Measurements from ENCODE around the gene TMEM114.

Gene TMEM114

DNA sequence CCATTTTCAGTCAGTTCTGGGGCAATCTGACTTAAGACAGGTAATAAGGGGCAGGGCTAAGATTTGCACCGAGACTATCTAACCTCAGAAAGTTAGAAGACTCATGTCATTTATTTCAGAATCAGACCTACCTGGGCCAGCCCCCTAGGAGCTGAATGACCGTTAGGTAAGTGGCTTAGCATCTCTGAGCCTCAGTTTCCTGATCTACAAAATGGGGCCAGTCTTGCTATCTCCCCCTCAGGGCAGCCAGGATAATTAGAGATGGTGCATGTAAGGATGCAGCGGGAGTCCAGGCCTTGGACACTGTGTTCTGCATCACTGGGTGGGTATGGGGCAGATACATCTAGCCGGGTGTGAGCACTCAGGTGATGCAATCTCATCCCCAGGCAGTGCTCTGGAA is 20.8 kb upstream of the TMEM114 start:
- no peak for DNase-seq (ENCODE audit: low spot score)

DNA sequence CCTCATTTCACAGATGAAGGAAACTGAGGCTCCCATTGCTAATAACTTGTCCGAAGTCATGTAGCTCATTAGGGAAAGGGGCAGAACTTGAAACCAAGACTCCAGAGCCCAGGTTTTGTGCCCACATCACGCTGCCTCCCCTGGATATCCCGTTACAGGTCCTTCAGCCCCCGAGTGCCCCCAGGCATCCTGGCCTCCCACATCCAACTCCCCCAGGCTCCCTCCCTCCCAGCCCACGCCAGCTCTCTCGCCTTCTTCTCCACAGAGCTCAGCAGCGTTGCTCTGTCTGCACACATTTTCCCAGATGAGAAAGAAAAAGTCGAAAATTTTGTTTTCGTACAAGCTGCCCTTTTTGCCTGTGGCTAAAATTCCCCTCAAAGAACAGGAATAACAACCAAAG is 16.9 kb upstream of the TMEM114 start:
- no peak for DNase-seq (ENCODE audit: low spot score)

DNA sequence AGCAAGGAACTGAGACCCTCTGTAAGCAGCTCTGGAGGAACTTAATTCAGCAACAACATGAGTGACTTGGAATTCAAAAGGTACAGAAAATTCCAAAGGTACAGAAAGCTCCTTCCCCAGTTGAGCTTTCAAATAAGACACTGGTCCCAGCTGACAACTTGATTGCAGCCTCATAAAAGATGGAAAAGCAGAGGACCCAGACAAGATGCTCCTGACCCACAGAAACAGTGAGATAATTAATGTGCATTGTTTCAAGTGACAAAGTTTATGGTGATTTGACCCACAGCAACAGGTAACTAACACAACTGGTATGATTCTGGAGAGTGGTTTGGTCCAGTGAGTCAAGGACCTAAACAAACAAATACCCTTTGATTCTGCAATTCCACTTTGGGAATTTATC is 15.2 kb upstream of the TMEM114 start:
- no peak for DNase-seq (ENCODE audit: low spot score)

DNA sequence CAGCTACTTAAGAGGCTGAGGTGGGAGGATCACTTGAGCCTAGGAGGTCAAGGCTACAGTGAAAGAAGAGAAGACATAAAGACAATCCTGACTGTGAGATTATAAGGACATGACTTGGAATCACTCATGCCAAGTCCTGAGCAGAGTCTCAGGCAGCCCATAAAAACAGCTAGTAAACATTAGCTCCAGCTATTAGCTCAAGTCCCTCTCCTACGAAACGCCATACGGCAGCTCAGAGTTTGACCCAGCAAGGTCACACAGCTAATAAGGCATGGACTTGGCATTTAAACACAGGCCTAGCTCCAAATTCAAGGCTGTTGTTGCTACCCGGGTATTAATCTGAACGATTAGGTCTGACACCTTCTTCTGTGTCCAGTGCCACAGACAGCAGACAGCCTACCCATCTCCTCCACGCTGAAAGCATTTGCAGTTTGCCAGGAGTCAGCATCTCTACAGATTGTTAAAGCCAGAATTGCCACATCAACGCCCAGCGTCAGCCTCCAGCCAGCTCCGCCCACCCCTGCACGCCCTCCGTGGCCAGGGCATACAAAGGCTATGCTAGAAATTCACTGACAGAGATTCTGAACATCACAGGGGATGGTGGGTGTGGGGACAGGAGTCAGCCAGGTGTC is 9.9 kb upstream of the TMEM114 start:
- no peak for DNase-seq (ENCODE audit: low spot score)

DNA sequence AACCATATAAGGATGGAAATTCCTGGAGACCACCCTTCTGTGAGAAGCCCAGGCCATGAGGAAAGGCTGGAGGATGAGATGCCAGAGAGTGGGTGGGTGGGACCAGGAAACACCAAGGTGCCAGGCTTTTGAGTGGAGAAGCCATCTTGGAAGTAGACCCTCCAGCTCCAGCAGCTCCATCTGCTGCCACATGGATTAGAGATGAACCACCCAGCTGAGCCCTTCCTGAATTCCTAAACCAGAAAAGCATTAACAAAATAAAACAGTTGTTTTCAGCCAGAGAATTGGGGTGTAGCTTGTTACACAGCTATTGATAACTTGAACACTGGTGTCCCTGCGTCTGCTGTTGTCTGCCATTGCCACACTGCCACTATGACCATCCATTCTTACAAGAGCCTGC is 6.3 kb upstream of the TMEM114 start:
- DNase-seq (ENCODE audit: low spot score) = no peak

DNA sequence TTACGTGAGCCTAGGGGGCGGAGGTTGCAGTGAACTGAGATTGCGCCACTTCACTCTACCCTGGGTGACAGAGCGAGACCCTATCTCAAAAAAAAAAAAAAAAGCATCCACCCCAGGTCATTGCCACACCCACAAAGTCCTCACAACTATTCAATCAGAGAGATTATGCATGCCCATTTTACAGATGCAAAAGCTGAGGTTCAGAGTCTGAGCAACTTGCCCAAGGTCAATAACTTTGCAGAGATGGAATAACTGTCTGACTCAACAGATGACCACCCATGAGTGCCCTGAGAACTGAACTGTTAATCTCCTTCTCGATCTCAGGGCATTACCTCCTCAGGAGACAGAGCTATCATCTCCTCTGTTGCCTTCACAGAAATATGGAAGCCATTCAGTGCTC is 5.5 kb upstream of the TMEM114 start:
- DNase-seq (ENCODE audit: low spot score) = no peak

DNA sequence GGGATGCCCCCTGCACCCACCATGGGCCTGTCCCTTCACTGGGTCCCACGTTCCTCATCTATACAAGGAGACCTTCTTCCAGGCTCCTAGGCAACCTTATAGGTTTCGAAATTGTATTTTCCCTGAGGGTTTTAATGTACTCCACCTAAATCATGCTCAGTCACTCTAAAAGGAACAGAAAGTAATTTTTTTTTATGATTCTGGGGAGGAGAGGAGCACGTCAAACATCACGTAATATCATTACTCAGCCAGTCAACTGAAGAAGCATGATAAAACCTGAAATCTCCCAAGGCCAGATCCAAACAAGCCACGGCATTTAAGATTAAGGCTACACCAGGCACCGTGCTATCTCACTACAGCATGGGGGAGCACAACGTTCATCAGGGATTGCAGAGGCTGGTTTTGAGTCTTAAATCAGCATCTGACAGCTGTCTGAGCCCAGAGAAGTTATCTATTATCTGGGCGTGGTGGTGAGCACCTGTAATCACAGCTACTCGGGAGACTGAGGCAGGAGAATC is 3.9 kb upstream of the TMEM114 start:
- no peak for DNase-seq (ENCODE audit: low spot score)

DNA sequence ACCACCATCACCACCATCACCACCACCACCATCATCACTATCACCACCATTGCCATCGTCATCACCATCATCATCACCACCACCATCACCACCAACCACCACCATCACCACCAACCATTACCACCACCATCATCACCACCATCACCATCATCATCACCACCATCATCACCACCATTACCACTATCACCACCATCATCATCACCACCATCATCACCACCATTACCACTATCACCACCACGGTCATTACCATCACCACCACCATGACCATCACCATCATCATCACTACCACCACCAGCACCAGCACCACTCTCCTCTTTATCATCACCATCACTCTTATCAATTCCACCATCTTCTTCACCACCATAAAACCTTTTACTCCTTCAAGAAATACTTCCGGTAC is 1.1 kb upstream of the TMEM114 start:
- DNase-seq (ENCODE audit: low spot score) = no peak

DNA sequence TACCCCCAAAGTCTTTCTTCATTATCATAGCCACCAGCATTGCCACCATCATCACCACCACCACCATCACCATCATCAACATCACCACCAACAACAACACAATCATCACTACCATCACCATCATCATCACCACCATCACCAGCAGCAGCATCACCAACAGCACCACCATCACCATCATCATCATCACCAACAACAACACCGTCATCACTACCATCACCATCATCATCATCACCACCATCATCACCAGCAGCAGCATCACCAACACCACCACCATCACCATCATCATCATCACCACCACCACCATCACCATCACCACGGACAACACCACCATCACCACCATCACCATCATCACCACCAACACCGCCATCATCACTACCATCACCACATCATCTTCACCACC is 500 bp upstream of the TMEM114 start:
- DNase-seq (ENCODE audit: low spot score) = no peak

DNA sequence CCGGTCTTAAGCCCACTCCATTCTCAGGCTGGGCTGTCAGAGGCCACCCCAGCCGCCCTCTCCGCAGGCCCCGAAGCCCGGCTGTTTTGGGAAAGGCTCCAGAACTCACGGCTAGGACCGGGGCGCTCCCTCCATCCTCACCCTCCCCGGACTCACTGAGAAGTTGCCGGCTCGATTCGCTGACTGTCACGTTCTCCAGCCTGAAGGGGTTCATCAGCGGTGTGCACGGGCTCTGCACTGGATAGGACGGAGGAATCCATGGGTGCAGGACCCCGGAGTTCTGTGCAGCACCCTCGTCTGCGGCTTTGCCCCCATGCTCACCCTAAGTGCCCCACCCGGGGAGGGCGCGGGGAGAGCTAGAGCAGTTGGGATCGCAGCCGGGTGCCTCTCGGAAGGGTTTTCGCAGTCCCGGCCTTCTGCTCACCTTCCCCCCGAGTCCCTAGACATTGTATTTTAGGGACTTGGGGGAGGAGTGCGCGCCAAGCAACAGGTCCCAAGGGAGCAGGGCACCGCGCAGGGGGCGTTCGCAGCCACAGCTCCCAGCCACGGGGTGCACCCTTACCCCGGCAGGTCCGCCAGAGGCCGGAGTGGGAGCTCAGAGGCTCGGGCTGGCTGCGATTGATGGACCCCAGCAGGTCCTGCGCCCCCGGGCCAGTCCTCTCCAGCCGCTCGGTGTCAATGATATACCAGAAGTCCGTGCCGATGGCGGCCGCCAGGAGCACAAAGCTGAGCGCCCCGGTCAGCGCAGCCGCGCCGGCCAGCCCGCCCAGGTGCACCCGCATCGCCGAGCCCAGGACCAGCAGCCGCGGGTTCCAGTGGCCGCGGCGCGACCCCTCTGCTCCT is 1.0 kb downstream of the TMEM114 start:
- no peak for DNase-seq (ENCODE audit: low spot score)

DNA sequence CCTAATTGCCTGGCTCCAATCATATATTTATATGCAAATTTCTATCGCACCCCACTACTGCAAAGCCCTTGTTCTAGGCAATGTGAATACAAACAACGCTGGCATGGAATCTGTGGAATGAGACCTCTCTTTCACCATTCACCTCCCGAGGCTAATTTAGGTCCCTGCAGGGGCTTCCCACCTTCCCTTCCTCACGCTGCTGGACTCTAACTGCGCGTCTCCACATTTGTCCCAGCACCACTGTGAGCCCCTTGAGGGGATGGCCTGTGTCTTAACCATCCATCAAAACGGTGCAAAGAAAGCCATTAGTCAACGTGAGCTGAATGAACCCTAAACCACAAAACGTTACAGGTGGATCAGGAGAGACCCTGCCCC is 1.6 kb downstream of the TMEM114 start:
- no peak for DNase-seq (ENCODE audit: low spot score)

DNA sequence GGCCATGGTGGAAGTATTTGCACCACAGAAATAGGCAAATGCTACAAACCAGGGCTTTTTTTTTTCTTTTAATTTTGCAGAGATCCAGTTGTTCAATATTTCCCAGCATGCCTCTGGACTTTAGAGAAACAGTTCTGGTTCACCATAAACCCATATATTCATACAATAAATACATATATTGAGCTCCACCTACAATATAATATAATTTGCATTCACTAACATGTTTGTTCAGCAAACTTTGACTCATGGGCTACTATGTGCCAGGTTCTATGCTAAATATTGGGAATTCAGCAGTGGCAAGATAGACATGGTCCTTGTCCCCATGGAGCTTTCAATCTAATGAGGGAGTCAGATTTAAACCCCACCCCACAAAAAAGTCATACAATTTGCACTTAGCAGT is 3.2 kb downstream of the TMEM114 start:
- no peak for DNase-seq (ENCODE audit: low spot score)

DNA sequence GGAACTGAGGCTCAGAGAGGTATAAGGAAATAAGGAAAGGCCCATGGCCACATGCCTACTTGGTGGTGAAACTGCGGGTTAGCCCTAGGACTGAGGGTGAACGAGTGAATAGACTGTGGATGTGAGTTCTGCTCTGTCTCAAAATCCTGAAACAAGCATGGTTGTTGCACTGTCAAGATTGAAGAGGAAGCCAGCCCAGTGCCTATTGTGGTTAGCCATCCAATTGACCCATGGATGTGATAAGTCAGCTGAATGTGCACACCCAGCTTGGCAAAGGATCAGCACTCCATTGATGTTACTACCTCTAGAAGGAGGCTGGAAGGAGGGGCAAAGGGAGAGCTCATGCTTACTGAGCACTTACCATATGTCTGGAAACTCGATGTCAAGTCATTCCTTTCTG is 4.5 kb downstream of the TMEM114 start:
- no peak for DNase-seq (ENCODE audit: low spot score)

DNA sequence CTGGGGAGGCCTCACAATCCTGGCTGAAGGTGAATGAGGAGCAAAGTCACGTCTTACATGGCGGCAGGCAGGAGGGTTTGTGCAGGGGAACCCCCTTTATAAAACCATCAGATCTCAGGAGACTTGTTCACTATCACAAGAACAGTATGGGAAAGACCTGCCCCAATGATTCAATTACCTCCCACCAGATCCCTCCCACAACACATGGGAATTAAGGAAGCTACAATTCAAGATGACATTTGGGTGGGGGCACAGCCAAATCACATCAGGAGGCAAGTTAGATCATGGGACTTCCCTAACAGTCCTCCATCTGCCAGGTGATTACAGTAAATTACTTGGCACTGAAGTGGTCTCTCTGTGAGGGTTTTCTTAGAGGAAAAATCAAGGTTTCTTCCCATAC is 5.3 kb downstream of the TMEM114 start:
- no peak for DNase-seq (ENCODE audit: low spot score)

DNA sequence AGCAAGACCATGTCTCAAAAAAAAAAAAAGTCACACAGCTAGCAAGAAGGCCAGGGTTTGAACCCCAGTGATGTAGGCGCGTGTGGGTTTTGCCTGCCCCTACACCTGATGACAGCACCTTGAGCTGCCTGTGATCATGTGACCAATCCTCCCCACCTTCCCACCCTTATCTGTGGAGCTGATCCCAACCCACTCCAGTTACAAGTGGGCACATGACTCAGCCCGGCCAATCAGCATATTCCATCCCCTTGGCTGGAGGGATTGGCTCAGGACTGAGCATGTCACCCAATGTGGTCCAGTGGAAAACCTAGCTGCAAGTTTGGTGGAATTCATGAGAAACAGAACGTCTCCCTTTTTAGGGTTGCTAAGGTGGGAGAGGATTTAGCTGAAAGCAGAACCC is 6.6 kb downstream of the TMEM114 start:
- no peak for DNase-seq (ENCODE audit: low spot score)

DNA sequence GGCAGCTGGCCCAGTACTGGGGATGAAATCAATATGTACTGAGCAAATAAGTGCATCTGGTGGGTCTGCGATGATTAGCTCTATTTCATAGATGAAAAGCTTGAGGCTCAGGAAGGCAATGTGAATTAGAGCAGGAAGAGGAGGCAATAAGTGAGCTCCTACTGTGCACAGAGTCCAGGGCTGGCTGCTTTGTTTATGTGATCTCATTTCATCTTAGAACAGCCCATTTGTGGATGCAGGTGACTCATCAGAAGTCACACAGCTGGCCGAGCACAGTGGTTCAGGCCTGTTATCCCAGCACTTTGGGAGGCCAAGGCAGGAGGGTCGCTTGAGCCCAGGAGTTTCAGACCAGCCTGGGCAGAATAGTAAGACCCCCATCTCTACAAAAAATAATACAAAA is 7.1 kb downstream of the TMEM114 start:
- no peak for DNase-seq (ENCODE audit: low spot score)

DNA sequence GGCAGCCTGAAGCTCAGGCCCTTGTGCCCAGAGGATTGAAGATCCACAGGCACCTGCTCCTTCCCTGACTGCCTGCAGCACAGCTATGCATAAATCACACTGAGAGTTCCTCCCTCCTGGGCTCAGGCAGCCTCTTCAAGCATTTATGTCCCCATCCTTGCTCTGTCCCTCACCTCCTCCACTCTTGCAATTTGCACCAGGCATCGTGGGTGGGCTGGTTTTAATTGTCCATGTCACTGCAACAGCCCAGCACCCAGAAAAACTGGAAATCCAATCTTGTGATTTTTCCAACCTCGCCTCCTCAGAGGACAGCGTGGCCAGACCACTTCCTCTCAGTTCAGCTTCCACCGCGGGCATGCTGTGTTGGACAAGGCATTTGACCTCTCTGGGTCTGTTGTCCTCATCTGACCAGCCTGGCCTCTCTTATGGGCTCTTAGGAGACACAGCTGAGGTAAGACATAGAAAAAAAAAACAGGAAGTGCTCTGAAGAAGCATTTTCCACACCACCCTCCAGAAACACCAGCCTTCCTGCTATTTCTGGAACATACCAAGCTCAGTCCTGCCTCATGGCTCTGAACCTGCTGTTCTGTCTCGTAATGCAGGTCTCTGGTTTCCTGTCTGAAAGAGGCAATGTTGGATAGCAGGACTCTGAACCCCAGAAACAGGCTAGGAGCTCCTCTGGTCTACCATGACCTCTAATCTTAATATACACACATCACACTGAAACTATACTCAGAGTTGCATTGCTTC is 8.3 kb downstream of the TMEM114 start:
- DNase-seq (ENCODE audit: low spot score) = no peak

DNA sequence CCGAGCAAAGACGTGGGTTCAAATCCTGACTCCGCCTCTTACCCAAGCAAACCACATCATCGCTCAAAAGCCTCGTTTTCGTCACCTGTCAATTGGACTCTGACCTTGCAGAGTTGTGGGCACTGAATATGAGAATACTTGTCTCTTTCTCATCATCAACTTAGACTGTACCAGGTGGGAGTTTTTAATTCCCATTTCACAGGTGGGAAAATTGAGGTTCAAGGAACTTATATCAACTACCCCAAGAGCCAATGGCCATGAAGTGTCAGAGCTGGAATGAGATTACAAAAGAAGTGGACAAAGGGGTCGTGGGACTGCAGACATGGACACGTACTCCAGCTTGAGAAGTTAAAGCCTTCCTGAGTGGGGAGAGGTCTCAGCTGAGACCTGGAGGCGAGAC is 10.8 kb downstream of the TMEM114 start:
- DNase-seq (ENCODE audit: low spot score) = no peak

DNA sequence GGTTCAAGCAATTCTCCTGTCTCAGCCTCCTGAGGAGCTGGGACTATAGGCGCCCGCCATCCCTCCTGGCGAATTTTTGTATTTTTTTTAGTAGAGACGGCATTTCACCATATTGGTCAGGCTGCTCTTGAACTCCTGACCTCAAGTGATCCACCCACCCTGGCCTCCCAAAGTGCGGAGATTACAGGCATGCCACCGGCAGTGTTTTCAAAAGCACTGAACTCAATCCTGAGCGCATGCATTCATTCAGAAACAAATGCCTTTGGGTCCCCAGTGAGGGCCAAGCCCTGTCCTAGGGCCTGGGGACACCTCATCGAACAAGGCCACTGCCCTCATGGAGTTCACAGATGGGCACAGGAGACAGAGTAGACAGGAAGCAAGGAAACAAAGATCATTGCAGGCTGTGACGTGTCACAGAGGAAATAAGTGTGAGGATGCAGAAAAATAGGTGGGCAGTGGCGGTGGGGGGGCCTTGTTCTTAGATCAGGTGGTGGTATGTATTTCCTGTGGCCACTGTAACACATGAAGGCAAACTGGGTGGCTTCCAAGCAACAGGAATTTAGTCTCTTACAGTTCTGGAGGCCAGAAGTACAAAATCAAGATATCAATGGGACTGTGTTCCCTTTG is 12.5 kb downstream of the TMEM114 start:
- DNase-seq (ENCODE audit: low spot score) = no peak

DNA sequence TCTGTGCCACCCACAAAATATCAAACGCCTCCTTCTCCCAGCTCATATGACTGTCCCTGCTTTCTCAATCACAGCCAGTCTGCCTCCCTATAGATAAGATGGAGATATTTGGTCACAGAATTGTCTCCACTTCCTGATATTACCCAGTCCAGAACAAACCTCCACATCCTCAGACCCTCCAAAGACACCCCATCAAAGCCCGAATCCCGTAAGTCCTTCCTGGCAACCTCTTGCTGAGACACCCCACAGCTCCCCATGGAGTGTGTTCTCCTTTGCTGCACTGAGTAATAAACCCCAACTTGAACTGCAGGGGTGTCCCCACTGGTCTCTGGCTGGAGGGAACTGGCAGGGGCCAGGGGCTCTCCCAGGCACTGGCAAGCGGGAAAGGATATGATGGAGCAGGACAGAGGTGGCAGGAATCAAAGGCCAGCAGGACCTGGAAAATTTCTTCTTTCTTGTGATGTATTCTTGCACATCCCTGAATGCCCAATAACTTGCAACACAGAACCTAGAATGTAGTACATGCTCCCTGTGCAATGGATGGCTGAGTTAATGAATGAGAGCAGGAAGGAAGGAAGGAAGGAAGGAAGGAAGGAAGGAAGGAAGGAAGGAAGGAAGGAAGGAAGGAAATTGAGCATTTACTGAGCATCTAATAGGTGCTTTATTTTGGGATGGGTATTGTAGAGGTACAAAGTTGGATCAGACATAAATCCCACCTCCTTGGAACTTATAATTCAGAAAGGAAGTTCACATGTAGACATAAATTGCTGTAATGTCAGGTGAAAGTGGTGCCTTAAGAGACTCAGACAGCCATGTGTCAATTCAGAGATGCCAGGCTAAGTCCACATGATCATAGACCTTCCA is 13.9 kb downstream of the TMEM114 start:
- DNase-seq (ENCODE audit: low spot score) = no peak

DNA sequence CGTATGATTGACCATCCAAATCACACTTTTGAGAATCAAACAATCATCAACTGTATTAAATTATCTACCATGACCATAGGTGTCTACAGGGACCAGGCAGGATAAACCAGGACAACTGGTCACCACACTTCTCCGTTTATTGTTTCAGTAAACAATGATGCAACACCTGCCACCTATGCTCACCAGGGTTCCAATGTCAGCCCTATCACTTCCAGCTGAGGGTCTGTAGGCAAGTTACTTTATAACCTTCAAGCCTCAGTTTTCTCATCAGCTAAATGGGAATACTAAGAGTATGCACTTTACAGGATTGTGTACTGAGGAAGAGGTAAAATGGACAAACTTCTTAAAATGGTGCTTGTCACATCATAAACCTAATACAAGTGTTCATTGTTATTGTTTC is 14.9 kb downstream of the TMEM114 start:
- DNase-seq (ENCODE audit: low spot score) = no peak

All from CD4-positive, alpha-beta T cell treated with Interleukin-15 for 4 hours (primary cell).